Lower leg skin (tissue), 3 donors: ENCODE data around the gene C1orf35.

Source experiments
- CTCF ChIP-seq, 3 donors: fragments of 450-650 bp; IDR thresholded peaks; one replicate each; pipeline ENCODE4 v1.5.1; 2016; ENCODE audit warnings: antibody characterized with exemption in 3 of 3, mild to moderate bottlenecking in 3 of 3, moderate library complexity in 2 of 3
- POLR2A ChIP-seq, 2 donors: fragments of 450-650 bp; IDR thresholded peaks; one replicate each; pipeline ENCODE4 v1.6.1; 2016 to 2017; ENCODE audit warnings: antibody characterized with exemption in 2 of 2, mild to moderate bottlenecking in 1 of 2, moderate library complexity in 1 of 2

- TF ChIP-seq CTCF (IDR thresholded peaks at IDR 0.05) (no peak), POLR2A (IDR thresholded peaks at IDR 0.05) (no peak)
Observed at GRCh38 chr1:228104526-228105269, 1.6 kb upstream of the C1orf35 start.
